Measurements from ENCODE around the gene LGI4.

LGI4 gene

DNA sequence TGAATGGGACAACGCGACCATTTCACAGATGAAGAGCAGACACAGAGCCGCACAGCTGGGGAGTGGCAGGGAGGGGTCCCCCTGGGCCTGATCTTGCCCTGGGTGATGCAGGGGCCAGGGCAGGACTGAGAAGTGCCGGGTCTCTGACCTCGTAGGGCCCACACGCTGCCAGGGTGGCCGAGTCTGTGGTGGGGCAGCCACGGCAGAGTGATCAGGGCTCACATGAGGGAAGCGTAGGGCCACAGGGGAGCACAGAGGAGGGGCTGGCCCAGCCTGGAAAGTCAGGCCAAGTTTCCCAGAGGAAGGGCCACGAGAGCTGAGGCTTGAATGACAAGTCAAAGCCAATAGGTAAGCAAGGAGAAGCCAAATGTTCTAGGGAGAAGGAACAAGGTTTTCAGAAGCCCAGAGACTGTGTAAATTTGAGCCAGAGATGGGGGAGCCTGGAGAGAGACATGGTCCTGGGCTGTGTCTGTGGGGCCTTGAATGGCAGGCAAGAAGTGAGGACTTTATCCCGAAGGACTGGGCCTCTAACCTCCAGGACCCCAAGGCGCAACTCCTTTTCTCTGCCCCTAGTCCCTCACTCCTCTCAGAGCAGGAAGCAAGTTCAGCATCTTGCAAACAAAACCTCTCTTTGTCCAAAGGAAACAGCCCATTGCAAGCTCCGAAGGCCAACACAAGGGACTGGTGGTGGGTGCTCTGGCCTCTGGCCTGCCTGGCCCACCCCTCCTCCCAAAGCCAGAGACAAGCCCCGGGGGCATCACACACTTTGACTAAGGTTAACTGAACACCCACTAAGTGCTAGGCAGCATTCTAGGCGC lies 51.0 kb downstream of the LGI4 start:
- no peaks in the 10 kb centered on the region for H3K36me3 Mint-ChIP-seq
- no peaks in the 10 kb centered on the region for H3K9me3 Mint-ChIP-seq
- peaks cover 5% of the 10 kb centered on the region for H3K4me1 Mint-ChIP-seq
- no peak overlapping the region for H3K4me3 Mint-ChIP-seq
- H3K27ac Mint-ChIP-seq: no peak overlapping the region
- H3K27me3 Mint-ChIP-seq: no peaks in the 10 kb centered on the region

- Mint-ChIP-seq H3K27me3 (no peaks in the 10 kb centered on the region), H3K4me1 (peaks cover 5% of the 10 kb centered on the region), H3K9me3 (no peaks in the 10 kb centered on the region), H3K27ac (no peak overlapping the region), H3K4me3 (no peak overlapping the region), H3K36me3 (no peaks in the 10 kb centered on the region)
Measured at GRCh38 chr19:35081201-35081600, 53.7 kb downstream of the LGI4 start.

GRCh38 chr19:35080613-35081170 lies 54.2 kb downstream of the LGI4 start:
- Mint-ChIP-seq H3K27ac (no peak overlapping the region), H3K9me3 (no peaks in the 10 kb centered on the region), H3K4me1 (peaks cover 2% of the 10 kb centered on the region), H3K4me3 (no peak overlapping the region), H3K27me3 (no peaks in the 10 kb centered on the region), H3K36me3 (no peaks in the 10 kb centered on the region)

DNA sequence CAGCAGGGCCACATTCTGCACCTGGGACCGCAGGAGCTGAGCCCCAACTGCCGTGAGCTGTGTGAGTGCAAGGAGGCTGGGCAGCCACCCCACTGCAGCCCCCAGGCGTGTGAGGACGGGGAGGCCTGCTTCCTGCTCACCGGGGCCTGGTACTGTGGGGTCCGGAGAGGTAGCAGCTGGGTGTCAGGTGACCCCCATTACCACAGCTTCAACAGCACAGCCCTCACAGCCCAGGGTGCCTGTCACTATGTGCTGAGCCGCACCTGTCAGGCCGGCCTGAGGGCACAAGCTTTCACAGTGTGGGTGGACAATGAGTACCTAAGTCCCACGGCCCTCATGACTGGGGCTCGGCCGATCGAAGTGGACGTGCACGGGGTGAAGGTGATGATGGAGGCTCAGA lies 55.0 kb downstream of the LGI4 start:
- H3K27me3 Mint-ChIP-seq: no peaks in the 10 kb centered on the region
- H3K27ac Mint-ChIP-seq: no peak overlapping the region
- no peaks in the 10 kb centered on the region for H3K4me1 Mint-ChIP-seq
- no peaks in the 10 kb centered on the region for H3K36me3 Mint-ChIP-seq
- H3K4me3 Mint-ChIP-seq: no peak overlapping the region
- H3K9me3 Mint-ChIP-seq: no peaks in the 10 kb centered on the region

DNA sequence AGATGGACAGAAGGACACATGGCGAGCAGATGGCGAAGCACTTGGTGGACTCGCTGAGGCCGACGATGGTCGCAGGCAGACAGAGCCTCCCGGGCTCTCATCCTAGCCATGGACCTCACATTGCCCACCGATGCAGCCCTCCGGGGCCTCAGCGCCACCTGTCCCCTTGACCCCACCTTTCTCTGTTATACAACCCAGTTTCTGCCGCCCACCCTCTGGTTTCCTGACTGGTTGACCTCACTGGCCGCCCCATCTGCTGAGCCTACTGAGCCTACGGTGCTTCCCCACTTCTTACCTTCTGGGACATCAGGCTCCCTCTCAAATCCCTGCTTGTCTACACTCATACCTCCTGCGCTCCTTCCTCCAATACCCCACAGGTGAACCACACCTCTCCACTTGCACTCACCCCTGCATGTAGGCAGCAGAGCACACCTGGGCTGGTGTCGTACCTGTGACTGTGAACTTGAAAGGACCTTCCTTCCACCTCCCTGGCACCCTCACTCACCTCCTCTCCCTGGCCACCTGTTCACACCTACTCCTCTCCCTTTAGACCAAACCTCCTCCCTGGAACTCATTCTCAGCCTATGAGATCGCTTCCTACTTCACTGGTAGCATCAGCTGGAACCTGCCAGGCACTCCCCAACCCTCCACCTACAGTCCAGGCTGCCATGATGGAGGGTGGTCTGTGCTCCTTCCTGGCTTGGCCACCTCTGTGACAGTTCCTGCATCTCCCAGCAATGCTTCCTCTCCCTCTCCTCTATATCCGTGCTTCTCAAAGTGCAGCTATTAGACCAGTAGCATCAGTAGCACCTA lies 57.2 kb downstream of the LGI4 start:
- H3K27me3 Mint-ChIP-seq: no peaks in the 10 kb centered on the region
- H3K4me3 Mint-ChIP-seq: no peak overlapping the region
- no peaks in the 10 kb centered on the region for H3K4me1 Mint-ChIP-seq
- no peaks in the 10 kb centered on the region for H3K36me3 Mint-ChIP-seq
- no peaks in the 10 kb centered on the region for H3K9me3 Mint-ChIP-seq
- H3K27ac Mint-ChIP-seq: no peak overlapping the region

DNA sequence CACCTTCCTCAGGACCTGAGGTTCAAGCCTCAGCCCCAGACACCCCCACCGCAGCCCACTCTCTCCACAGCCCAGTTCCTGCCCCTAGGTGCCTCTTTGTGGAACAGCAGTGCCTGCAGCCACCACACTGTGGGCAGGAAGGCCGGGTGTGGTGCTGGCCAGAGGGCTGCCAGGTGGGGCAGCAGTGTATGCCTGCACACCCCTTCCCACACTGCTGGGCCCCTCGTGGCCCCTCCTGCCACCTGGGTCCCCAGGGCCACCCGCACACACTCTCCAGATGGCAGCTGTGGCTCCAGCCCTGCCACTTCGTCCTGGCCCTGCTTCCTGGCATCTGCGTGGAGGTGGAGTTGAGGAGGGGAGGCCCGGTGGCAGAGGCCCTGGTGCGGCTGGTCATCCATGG lies 58.2 kb downstream of the LGI4 start:
- no peaks in the 10 kb centered on the region for H3K9me3 Mint-ChIP-seq
- H3K27ac Mint-ChIP-seq: no peak overlapping the region

DNA sequence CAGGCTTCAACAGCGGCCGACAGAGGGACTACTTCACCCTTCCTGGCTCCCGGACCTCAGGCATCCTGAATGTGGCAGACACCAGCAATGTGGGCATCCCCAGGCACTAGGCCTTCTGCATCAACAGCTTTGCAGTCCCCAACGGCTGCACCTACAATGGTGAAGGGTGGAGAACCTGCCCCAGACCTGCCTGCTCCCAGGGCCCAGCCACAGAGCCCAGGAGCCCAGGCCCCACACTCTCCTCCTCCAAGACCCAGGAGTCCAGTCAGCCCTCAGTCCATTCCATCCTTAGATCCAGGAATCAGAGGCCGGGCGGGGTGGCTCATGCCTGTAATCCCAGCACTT lies 58.9 kb downstream of the LGI4 start:
- Mint-ChIP-seq H3K4me1 (no peaks in the 10 kb centered on the region), H3K4me3 (no peak overlapping the region), H3K27me3 (no peaks in the 10 kb centered on the region), H3K27ac (no peak overlapping the region), H3K9me3 (no peaks in the 10 kb centered on the region), H3K36me3 (no peaks in the 10 kb centered on the region)

More for the DNA sequence above, 58.2 kb downstream of the LGI4 start:
- H3K36me3 Mint-ChIP-seq: no peaks in the 10 kb centered on the region
- no peak overlapping the region for H3K4me3 Mint-ChIP-seq
- H3K4me1 Mint-ChIP-seq: no peaks in the 10 kb centered on the region
- H3K27me3 Mint-ChIP-seq: no peaks in the 10 kb centered on the region

GRCh38 chr19:35075202-35076025 lies 59.4 kb downstream of the LGI4 start:
- no peaks in the 10 kb centered on the region for H3K36me3 Mint-ChIP-seq
- H3K4me3 Mint-ChIP-seq: no peak overlapping the region
- H3K9me3 Mint-ChIP-seq: no peaks in the 10 kb centered on the region
- peak overlapping the region; percentile 73 for H3K27ac Mint-ChIP-seq
- H3K4me1 Mint-ChIP-seq: no peaks in the 10 kb centered on the region
- H3K27me3 Mint-ChIP-seq: no peaks in the 10 kb centered on the region

Measured in activated naive CD4-positive, alpha-beta T cell treated with anti-CD3 and anti-CD28 coated beads, Interleukin-2, amount 50 U/mL, for 24 hours (primary cell).